Measurements from ENCODE around the gene SYCE3.

The SYCE3 gene

DNA sequence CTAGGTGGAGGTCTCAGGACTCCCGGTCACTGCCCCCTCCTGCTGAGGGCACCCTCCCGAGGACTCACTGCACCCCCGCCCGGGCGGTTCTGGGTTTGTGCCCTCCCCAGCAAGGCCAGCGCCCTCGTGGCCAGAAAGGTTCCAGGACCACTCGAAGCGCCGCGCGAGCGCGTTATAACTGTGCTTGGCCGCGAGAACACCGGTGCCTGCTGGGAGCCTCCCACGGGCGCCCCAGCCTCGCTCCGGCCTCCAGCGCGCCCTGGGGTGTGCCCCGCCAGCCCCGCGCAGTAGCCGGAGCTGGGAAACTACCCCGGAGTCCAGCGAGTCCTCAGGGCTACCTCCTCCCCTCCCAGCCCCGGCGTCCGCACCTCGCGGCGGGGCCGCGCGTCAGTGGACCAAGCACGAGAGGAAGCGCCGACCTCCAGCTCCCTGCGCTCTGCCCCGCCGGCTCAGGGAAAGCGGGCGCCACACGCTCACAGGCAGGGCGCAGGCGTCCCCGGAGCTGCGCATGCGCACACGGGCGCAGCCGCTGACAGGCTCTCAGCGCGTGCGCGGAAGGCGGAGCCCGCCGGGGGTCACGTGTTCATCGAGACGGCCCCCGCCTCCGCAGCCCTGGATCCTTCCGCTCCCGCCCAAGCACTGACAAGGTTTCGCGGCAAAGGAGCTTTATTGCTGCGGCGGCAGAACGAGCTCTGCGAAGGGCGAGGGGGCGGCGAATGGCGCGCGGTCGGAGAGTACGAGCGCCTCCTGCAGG lies 37.4 kb downstream of the SYCE3 start, which contains the start of gene SCO2 (continued):
- TF ChIP-seq ZNF837 (tag by site-specific recombination; IDR thresholded peaks at IDR 0.05) (peak; percentile 99), ZNF596 (tag by site-specific recombination; IDR thresholded peaks at IDR 0.05) (no peak), ZNF24 (tag by site-specific recombination; IDR thresholded peaks at IDR 0.05) (no peak), SP3 (tag by site-specific recombination; IDR thresholded peaks at IDR 0.05) (no peak; the same call in none of the 2 replicates), ZNF585B (tag by site-specific recombination; IDR thresholded peaks at IDR 0.05) (no peak), ZNF701 (tag by site-specific recombination; IDR thresholded peaks at IDR 0.05) (no peak), ZNF658 (tag by site-specific recombination; IDR thresholded peaks at IDR 0.05) (no peak)

DNA sequence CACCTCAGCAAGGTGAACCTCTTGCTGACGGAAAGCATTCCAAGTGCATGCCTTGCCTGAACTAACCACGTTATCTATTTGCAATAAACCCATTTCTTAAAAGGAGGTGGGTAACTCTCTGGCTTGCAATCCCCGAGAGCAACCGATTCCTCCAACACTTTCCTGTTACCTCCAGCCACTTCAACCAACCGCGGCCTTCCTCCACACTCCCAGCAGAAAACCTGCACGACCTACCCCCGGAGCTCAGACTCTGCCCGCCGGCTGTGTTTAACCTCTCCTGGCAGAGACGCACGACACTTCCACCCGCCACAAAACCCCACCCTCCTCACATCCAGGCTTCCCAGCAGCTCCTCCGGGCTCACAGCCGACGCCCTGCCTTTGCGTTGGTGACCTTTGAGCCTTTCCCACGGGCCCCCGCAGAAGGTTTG lies 38.0 kb downstream of the SYCE3 start:
- peak overlapping the region; percentile 90 for H3K27ac ChIP-seq (ENCODE audit: extremely low read depth, low read depth, low read length)
- no peaks in the 10 kb centered on the region; the same call in 1 of the 2 replicates for H3K4me1 ChIP-seq (ENCODE audit: control insufficient read depth, insufficient read depth, low read length)
- ChIA-PET POLR2A (interaction anchor here (0.9 to 5.3 kb wide), 16 partner anchors 8 to 277 kb away, joined by 3 to 189 read pairs (median 8); partner anchors contain the start of genes CHKB, KLHDC7B, LMF2 and NCAPH2), CTCF (interaction anchor here (1.1 to 2.7 kb wide), 5 partner anchors 10 to 40 kb away, joined by 6 to 37 read pairs (median 17); partner anchors contain the start of genes LMF2, NCAPH2 and SYCE3)
- H3K4me3 ChIP-seq (ENCODE audit: low read depth, low read length), result peak overlapping the region; percentile 79
- peaks cover 0 to 43% of the 10 kb centered on the region in 2 experiments; a peak in 2 of 3 replicates for H3K36me3 ChIP-seq (ENCODE audit: control insufficient read depth in 2 of 2, insufficient read depth in 1 of 2, low read length in 2 of 2)
- H3K9me3 ChIP-seq (ENCODE audit: control insufficient read depth, insufficient read depth, low read depth, low read length), result no peaks in the 10 kb centered on the region
- TF ChIP-seq, protein P1, sequence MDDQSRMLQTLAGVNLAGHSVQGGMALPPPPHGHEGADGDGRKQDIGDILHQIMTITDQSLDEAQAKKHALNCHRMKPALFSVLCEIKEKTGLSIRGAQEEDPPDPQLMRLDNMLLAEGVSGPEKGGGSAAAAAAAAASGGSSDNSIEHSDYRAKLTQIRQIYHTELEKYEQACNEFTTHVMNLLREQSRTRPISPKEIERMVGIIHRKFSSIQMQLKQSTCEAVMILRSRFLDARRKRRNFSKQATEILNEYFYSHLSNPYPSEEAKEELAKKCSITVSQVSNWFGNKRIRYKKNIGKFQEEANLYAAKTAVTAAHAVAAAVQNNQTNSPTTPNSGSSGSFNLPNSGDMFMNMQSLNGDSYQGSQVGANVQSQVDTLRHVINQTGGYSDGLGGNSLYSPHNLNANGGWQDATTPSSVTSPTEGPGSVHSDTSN (CRISPR knock-in tag; IDR thresholded peaks at IDR 0.05), result no peak
- TF ChIP-seq, protein P2, sequence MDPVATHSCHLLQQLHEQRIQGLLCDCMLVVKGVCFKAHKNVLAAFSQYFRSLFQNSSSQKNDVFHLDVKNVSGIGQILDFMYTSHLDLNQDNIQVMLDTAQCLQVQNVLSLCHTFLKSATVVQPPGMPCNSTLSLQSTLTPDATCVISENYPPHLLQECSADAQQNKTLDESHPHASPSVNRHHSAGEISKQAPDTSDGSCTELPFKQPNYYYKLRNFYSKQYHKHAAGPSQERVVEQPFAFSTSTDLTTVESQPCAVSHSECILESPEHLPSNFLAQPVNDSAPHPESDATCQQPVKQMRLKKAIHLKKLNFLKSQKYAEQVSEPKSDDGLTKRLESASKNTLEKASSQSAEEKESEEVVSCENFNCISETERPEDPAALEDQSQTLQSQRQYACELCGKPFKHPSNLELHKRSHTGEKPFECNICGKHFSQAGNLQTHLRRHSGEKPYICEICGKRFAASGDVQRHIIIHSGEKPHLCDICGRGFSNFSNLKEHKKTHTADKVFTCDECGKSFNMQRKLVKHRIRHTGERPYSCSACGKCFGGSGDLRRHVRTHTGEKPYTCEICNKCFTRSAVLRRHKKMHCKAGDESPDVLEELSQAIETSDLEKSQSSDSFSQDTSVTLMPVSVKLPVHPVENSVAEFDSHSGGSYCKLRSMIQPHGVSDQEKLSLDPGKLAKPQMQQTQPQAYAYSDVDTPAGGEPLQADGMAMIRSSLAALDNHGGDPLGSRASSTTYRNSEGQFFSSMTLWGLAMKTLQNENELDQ (tag by site-specific recombination; IDR thresholded peaks at IDR 0.05; ENCODE audit: low read depth), result no peak
- TF ChIP-seq ZNF701 (tag by site-specific recombination; IDR thresholded peaks at IDR 0.05), result no peak
- 0 out of 2 replicates have a peak, but pooled peaks have one; percentile 6 for TF ChIP-seq ZEB2 (tag by site-specific recombination; IDR thresholded peaks at IDR 0.05)
- no peak for TF ChIP-seq OSR2 (tag by site-specific recombination; IDR thresholded peaks at IDR 0.05)
- TF ChIP-seq ZNF792 (tag by site-specific recombination; IDR thresholded peaks at IDR 0.05), result no peak
- TF ChIP-seq, protein P3, sequence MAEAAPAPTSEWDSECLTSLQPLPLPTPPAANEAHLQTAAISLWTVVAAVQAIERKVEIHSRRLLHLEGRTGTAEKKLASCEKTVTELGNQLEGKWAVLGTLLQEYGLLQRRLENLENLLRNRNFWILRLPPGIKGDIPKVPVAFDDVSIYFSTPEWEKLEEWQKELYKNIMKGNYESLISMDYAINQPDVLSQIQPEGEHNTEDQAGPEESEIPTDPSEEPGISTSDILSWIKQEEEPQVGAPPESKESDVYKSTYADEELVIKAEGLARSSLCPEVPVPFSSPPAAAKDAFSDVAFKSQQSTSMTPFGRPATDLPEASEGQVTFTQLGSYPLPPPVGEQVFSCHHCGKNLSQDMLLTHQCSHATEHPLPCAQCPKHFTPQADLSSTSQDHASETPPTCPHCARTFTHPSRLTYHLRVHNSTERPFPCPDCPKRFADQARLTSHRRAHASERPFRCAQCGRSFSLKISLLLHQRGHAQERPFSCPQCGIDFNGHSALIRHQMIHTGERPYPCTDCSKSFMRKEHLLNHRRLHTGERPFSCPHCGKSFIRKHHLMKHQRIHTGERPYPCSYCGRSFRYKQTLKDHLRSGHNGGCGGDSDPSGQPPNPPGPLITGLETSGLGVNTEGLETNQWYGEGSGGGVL (tag by site-specific recombination; IDR thresholded peaks at IDR 0.05), result no peak
- TF ChIP-seq GLI4 (tag by site-specific recombination; IDR thresholded peaks at IDR 0.05), result no peak
- TF ChIP-seq KLF16 (tag by site-specific recombination; IDR thresholded peaks at IDR 0.05), result no peak
- TF ChIP-seq KLF9 (tag by site-specific recombination; IDR thresholded peaks at IDR 0.05; ENCODE audit: low read depth), result no peak
- TF ChIP-seq ZNF530 (tag by site-specific recombination; IDR thresholded peaks at IDR 0.05; ENCODE audit: low read depth), result no peak
- TF ChIP-seq, protein P4, sequence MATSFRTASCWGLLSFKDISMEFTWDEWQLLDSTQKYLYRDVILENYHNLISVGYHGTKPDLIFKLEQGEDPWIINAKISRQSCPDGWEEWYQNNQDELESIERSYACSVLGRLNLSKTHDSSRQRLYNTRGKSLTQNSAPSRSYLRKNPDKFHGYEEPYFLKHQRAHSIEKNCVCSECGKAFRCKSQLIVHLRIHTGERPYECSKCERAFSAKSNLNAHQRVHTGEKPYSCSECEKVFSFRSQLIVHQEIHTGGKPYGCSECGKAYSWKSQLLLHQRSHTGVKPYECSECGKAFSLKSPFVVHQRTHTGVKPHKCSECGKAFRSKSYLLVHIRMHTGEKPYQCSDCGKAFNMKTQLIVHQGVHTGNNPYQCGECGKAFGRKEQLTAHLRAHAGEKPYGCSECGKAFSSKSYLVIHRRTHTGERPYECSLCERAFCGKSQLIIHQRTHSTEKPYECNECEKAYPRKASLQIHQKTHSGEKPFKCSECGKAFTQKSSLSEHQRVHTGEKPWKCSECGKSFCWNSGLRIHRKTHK (tag by site-specific recombination; IDR thresholded peaks at IDR 0.05), result no peak
- TF ChIP-seq, protein P5, sequence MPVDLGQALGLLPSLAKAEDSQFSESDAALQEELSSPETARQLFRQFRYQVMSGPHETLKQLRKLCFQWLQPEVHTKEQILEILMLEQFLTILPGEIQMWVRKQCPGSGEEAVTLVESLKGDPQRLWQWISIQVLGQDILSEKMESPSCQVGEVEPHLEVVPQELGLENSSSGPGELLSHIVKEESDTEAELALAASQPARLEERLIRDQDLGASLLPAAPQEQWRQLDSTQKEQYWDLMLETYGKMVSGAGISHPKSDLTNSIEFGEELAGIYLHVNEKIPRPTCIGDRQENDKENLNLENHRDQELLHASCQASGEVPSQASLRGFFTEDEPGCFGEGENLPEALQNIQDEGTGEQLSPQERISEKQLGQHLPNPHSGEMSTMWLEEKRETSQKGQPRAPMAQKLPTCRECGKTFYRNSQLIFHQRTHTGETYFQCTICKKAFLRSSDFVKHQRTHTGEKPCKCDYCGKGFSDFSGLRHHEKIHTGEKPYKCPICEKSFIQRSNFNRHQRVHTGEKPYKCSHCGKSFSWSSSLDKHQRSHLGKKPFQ (tag by site-specific recombination; IDR thresholded peaks at IDR 0.05), result no peak
- no peak for TF ChIP-seq ZNF529 (tag by site-specific recombination; IDR thresholded peaks at IDR 0.05; ENCODE audit: insufficient replicate concordance)
- no peak for TF ChIP-seq YY1 (tag by site-specific recombination; IDR thresholded peaks at IDR 0.05)
- TF ChIP-seq BCL11A (tag by site-specific recombination; IDR thresholded peaks at IDR 0.05; ENCODE audit: low read depth), result no peak
- TF ChIP-seq ZNF266 (tag by site-specific recombination; IDR thresholded peaks at IDR 0.05; ENCODE audit: low read depth), result no peak
- TF ChIP-seq EGR2 (tag by site-specific recombination; IDR thresholded peaks at IDR 0.05; ENCODE audit: low read depth), result no peak
- peak; percentile 32; the same call in 1 of the 2 replicates for TF ChIP-seq ZNF341 (tag by site-specific recombination; IDR thresholded peaks at IDR 0.05; ENCODE audit: low read depth)
- TF ChIP-seq ZNF623 (tag by site-specific recombination; IDR thresholded peaks at IDR 0.05), result no peak
- TF ChIP-seq ZNF654 (tag by site-specific recombination; IDR thresholded peaks at IDR 0.05; ENCODE audit: low read depth), result no peak
- TF ChIP-seq GLIS1 (tag by site-specific recombination; IDR thresholded peaks at IDR 0.05), result no peak
- no peak for TF ChIP-seq GFI1B (tag by site-specific recombination; IDR thresholded peaks at IDR 0.05)
